A673 (cell line): ENCODE data around the gene GABRG2. TPM values are rescaled to one million over a fixed set of nuclear protein-coding genes. Genes with fewer than 3 reads are reported as not detected.

Source experiments
- BruUV-seq: library from RNA; stranded (reverse); fragments of 400-500 nt; replicated peaks from 2 replicates; lab custom pipeline; 2021; lab: Mats Ljungman, UMichigan
- CTCF ChIA-PET: fragments of 300-600 bp; sonication (Branson Sonifier 250); formaldehyde crosslinking; loops from one replicate; lab custom pipeline; 2022; ENCODE audit warnings: antibody characterized with exemption; lab: Charles Lee
- POLR2A ChIA-PET: fragments of 300-600 bp; sonication (Branson Sonifier 250); formaldehyde crosslinking; loops from one replicate; lab custom pipeline; 2022; ENCODE audit warnings: antibody characterized with exemption; ENCODE audit not compliant: low non-redundant PET; lab: Charles Lee
- DNase-seq: peaks from one replicate; pipeline ENCODE4 v3.0.0-alpha.2; 2015; ENCODE audit warnings: low spot score
- H3K27ac ChIP-seq: fragments of 200-600 bp; sonication (generic); 2 replicates; pipeline ENCODE4 v1.5.1; 2016; ENCODE audit warnings: mixed run types, low read depth, mild to moderate bottlenecking, mixed read lengths, antibody characterized with exemption, low read length; ENCODE audit not compliant: poor library complexity, severe bottlenecking
- H3K27me3 ChIP-seq: fragments of 200-600 bp; sonication (generic); replicated peaks from 2 replicates; pipeline ENCODE4 v1.6.1; 2017; ENCODE audit warnings: mixed run types, low read depth, mild to moderate bottlenecking, mixed read lengths, antibody characterized with exemption, low read length; ENCODE audit not compliant: insufficient read depth, poor library complexity
- H3K36me3 ChIP-seq: fragments of 200-600 bp; sonication (generic); 2 replicates; pipeline ENCODE4 v1.6.1; 2016; ENCODE audit warnings: mixed run types, mild to moderate bottlenecking, mixed read lengths, antibody characterized with exemption, low read length; ENCODE audit not compliant: insufficient read depth, poor library complexity, severe bottlenecking
- H3K4me1 ChIP-seq: fragments of 200-600 bp; sonication (generic); 2 replicates; pipeline ENCODE4 v1.6.1; 2017; ENCODE audit warnings: mixed run types, mild to moderate bottlenecking, mixed read lengths, antibody characterized with exemption, low read length; ENCODE audit not compliant: insufficient read depth, poor library complexity, severe bottlenecking
- H3K4me3 ChIP-seq: fragments of 200-600 bp; sonication (generic); 2 replicates; pipeline ENCODE4 v1.5.1; 2016; ENCODE audit warnings: low read depth, mixed run types, mild to moderate bottlenecking, mixed read lengths, low read length; ENCODE audit not compliant: poor library complexity, severe bottlenecking
- H3K9me3 ChIP-seq: fragments of 200-600 bp; sonication (generic); 2 replicates; pipeline ENCODE4 v1.6.1; 2016; ENCODE audit warnings: mixed run types, low read depth, mild to moderate bottlenecking, mixed read lengths, antibody characterized with exemption, low read length; ENCODE audit not compliant: poor library complexity, severe bottlenecking
- CTCF ChIP-seq: fragments of 300-800, 200-600 bp; sonication (generic); conservative IDR thresholded peaks from 2 replicates; pipeline ENCODE4 v1.5.1; 2017; ENCODE audit warnings: low read depth, mild to moderate bottlenecking, antibody characterized with exemption, low read length, moderate library complexity, mixed read lengths
- EZH2 ChIP-seq: fragments of 200-600 bp; sonication (generic); IDR thresholded peaks from 2 replicates; pipeline ENCODE4 v1.6.1; 2017; ENCODE audit warnings: borderline replicate concordance, low read depth, mild to moderate bottlenecking, mixed read lengths, antibody characterized with exemption, low read length; ENCODE audit not compliant: poor library complexity, severe bottlenecking
- intact Hi-C: fragments of 100-400 bp; cut with micrococcal nuclease; formaldehyde crosslinking; loops from one replicate; pipeline ENCODE4 v1.10.0; 2022; ENCODE audit not compliant: unreplicated experiment
- total RNA-seq: library from RNA; stranded (reverse); gene quantifications from 2 replicates; pipeline ENCODE4 v1.2.3, GENCODE V29; 2021

The GABRG2 gene
- total RNA-seq, 1 experiment from 2014 or later: not detected

DNA sequence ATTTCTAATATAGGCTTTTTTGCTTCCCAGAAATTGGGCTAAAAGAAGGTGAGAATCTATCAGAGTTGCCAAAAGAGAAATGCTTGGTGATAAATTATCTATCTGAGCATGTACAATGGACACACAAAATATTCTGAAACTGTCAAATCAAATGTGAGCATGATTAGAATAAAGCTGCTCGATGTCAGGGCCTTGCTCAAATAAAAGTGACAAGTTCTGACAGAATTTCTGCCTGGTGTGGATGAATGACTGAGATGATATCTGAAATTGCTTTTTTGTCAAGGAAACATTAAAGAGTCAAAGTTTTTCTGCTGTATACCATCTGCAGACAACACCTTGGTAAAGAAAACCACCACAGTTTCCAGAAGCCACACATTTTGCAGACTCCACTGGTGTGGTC, 128.8 kb downstream of the GABRG2 start:
- Histone ChIP-seq H3K4me3 (no peak overlapping the region), H3K9me3 (no peaks in the 10 kb centered on the region), H3K27ac (no peak overlapping the region), H3K27me3 (no peaks in the 10 kb centered on the region), H3K4me1 (no peaks in the 10 kb centered on the region), H3K36me3 (no peaks in the 10 kb centered on the region)
- CTCF ChIA-PET: no interaction called here
- POLR2A ChIA-PET: no interaction called here
- intact Hi-C loops: no loop called here
- no peak for DNase-seq
- BruUV-seq: no TSS peak
- TF ChIP-seq CTCF: no peak
- no peak for TF ChIP-seq EZH2

- TF ChIP-seq EZH2 (no peak), CTCF (no peak)
- Histone ChIP-seq H3K27me3 (no peaks in the 10 kb centered on the region), H3K4me1 (no peaks in the 10 kb centered on the region), H3K9me3 (no peaks in the 10 kb centered on the region), H3K27ac (no peak overlapping the region), H3K36me3 (no peaks in the 10 kb centered on the region), H3K4me3 (no peak overlapping the region)
- ChIA-PET CTCF (no interaction called here), POLR2A (no interaction called here)
- intact Hi-C loops: no loop called here
- no TSS peak for BruUV-seq
- no peak for DNase-seq
Observed at GRCh38 chr5:162202285-162202880, 134.8 kb downstream of the GABRG2 start.

Other genes with a start within 250 kb of the GABRG2 start
- not detected in 2 replicates for gene GABRA1, start 219.7 kb upstream of the GABRG2 start, total RNA-seq